Smooth muscle cell (in vitro differentiated cells): ENCODE results near the gene MORF4L1. TPM values are rescaled to one million over a fixed set of nuclear protein-coding genes. Genes with fewer than 3 reads are reported as not detected.

Experiments
- DNase-seq: peaks from one replicate; lab custom pipeline; 2025; ENCODE audit not compliant: unreplicated experiment; lab: John Stamatoyannopoulos, UW
- H2AFZ ChIP-seq: fragments of 200-600 bp; sonication (generic); 2 replicates; pipeline ENCODE4 v1.6.0; 2016; ENCODE audit warnings: antibody characterized with exemption, low read depth, mild to moderate bottlenecking
- H3F3A ChIP-seq: fragments of 200-600 bp; sonication (generic); 2 replicates; pipeline ENCODE4 v1.6.0; 2017; ENCODE audit warnings: antibody characterized with exemption, low read depth
- H3K27ac ChIP-seq: fragments of 200-600 bp; sonication (generic); 2 replicates; pipeline ENCODE4 v1.5.1; 2016; ENCODE audit warnings: low read depth, mild to moderate bottlenecking
- H3K27me3 ChIP-seq: fragments of 200-600 bp; sonication (generic); 2 replicates; pipeline ENCODE4 v1.6.1; 2016; ENCODE audit warnings: low read depth, mild to moderate bottlenecking
- H3K36me3 ChIP-seq: fragments of 200-600 bp; sonication (generic); 2 replicates; pipeline ENCODE4 v1.5.1; 2016; ENCODE audit warnings: low read depth
- H3K4me1 ChIP-seq: fragments of 200-600 bp; sonication (generic); 2 replicates; pipeline ENCODE4 v1.5.1; 2016; ENCODE audit warnings: low read depth
- H3K4me2 ChIP-seq: fragments of 200-600 bp; sonication (generic); 2 replicates; pipeline ENCODE4 v1.6.0; 2016; ENCODE audit warnings: mild to moderate bottlenecking
- H3K4me3 ChIP-seq: fragments of 200-600 bp; sonication (generic); 2 replicates; pipeline ENCODE4 v1.5.1; 2016; ENCODE audit warnings: mild to moderate bottlenecking
- H3K79me2 ChIP-seq: fragments of 200-600 bp; sonication (generic); 2 replicates; pipeline ENCODE4 v1.6.0; 2016; ENCODE audit warnings: low read depth, mild to moderate bottlenecking
- H3K9ac ChIP-seq: fragments of 200-600 bp; sonication (generic); 2 replicates; pipeline ENCODE4 v1.6.0; 2016; ENCODE audit warnings: low read depth
- H3K9me3 ChIP-seq: fragments of 200-600 bp; sonication (generic); replicated peaks from 2 replicates; pipeline ENCODE4 v1.5.1; 2016; ENCODE audit warnings: low read depth
- H4K20me1 ChIP-seq: fragments of 200-600 bp; sonication (generic); 2 replicates; pipeline ENCODE4 v1.6.0; 2016; ENCODE audit warnings: low read depth
- CTCF ChIP-seq: fragments of 200-600 bp; sonication (generic); IDR thresholded peaks from 2 replicates; pipeline ENCODE4 v1.5.1; 2017; ENCODE audit warnings: borderline replicate concordance, mild to moderate bottlenecking, antibody characterized with exemption; ENCODE audit not compliant: insufficient read depth, poor library complexity, severe bottlenecking
- WGBS: methylation state at CpG from one replicate; pipeline ENCODE4 v1.1.7; 2016; ENCODE audit warnings: low lambda C conversion rate; 5-methylcytosine and 5-hydroxymethylcytosine counted together
- polyA plus RNA-seq: library from polyadenylated mRNA; unstranded; fragments of >200 nt; fragmentation: Nextera tagmentation; extraction: Ambion mirVana; gene quantifications from 2 replicates; pipeline ENCODE4 v1.2.1, GENCODE V29; 2016
- total RNA-seq: library from RNA; depleted of rRNA; stranded (reverse); fragments of >200 nt; gene quantifications from 2 replicates; pipeline ENCODE4 v1.2.3, GENCODE V29; 2014

Gene MORF4L1
- total and polyA plus RNA-seq, 2 experiments from 2014 or later: 399 to 457 TPM

DNA sequence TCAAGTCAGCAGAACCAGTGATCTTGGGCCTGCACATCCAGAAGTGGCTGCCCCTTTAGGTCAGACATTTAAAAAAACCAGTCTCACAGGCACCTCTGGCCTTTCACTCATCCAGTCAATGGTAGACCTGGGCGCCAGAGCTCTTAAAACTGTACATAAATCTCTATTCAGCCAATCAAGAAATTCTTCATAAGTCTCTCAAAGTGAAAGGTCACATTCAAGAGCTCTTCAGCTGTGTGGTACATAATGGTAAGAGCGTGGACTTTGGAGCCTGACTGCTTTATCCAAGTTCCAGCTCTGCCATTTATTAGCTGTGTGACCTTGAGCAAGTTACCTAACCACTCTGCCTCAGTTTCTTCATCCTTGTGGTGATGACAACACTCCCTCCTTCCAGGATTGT, 22.3 kb upstream of the MORF4L1 start:
- H3K9ac ChIP-seq: no peak overlapping the region
- no peak for DNase-seq

DNA sequence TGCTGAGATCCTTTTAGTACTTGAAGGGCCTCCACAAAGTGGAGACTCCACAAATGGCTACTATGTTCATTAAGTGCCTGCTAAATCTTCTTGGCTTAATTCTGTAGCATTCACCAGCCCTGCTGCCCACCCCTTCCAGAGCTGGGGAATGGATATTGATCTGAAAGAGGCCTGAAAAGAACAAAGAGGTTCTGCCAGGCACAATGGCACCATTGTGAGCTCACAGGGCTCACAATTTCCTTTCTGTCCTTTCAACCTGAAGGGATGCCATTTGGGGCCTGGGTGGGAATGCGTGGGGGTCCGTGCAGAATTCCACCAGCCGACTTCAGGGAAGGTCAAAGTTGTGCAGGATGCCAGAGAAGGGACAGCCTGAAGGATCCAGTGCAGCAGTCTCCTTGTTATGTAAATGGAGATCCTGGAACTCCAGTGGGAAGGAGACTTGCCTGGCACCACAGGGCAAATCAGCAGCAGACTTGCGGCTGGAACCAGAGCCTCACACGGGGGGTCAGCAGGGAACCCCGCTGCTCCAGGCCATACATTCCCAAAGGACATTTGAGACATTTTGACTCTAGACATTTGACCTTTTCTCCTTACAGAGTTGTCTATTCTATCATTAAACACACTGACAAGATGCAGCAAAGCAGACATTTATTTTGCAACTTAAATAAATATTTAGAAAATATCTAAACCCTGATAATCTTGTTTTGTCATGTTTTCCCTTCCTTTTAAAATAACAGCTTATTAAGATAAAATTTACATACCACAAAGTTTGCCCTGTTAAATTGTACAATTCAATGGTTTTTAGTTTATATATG, 21.5 kb upstream of the MORF4L1 start:
- Histone ChIP-seq H3K4me3 (no peak overlapping the region), H3K4me1 (peaks cover 5% of the 10 kb centered on the region), H3K27ac (no peak overlapping the region), H3F3A (no peaks in the 10 kb centered on the region), H3K9me3 (no peaks in the 10 kb centered on the region), H3K27me3 (no peaks in the 10 kb centered on the region), H3K79me2 (no peaks in the 10 kb centered on the region), H3K36me3 (no peaks in the 10 kb centered on the region), H3K9ac (no peak overlapping the region), H4K20me1 (no peaks in the 10 kb centered on the region), H2AFZ (no peak overlapping the region), H3K4me2 (no peak overlapping the region)
- WGBS: 30% methylated on average over 6 of the region's 6 CpGs
- no peak for DNase-seq
- no peak for TF ChIP-seq CTCF

More for the DNA sequence above, 22.3 kb upstream of the MORF4L1 start:
- WGBS: 93% methylated on average over 2 of the region's 2 CpGs
- Histone ChIP-seq H3K36me3 (no peaks in the 10 kb centered on the region), H3K9me3 (no peaks in the 10 kb centered on the region), H3K27me3 (no peaks in the 10 kb centered on the region), H3K4me2 (no peak overlapping the region), H3K27ac (no peak overlapping the region), H4K20me1 (no peaks in the 10 kb centered on the region), H3F3A (no peaks in the 10 kb centered on the region), H3K79me2 (no peaks in the 10 kb centered on the region), H2AFZ (no peak overlapping the region), H3K4me3 (no peak overlapping the region), H3K4me1 (peaks cover 5% of the 10 kb centered on the region)
- no peak for TF ChIP-seq CTCF

DNA sequence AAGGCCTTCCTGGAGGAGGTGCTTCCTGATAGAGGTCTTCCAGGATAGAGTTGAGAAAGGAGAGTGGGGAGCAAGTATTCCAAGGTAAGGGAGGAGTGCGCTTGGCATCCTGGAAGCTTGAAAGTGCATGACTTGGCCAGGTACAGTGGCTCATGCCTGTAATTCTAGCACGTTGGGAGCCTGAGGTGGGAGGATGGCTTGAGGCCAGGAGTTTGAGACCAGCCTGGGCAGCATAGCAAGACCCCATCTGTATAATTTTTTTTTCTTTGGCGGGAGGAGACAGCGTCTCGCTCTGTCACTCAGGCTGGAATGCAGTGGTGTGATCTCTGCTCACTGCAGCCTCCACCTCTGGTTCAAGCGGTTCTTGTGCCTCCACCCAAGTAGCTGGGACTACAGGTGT, 19.2 kb upstream of the MORF4L1 start:
- H3K4me2 ChIP-seq: no peak overlapping the region
- TF ChIP-seq CTCF: no peak
- no peak overlapping the region for H3K9ac ChIP-seq
- no peaks in the 10 kb centered on the region for H3K9me3 ChIP-seq
- H4K20me1 ChIP-seq: no peaks in the 10 kb centered on the region
- H2AFZ ChIP-seq: no peak overlapping the region
- no peak overlapping the region for H3K27ac ChIP-seq
- DNase-seq: no peak
- 93% methylated on average over 6 of the region's 6 CpGs for WGBS
- peaks cover 5% of the 10 kb centered on the region for H3K4me1 ChIP-seq
- no peaks in the 10 kb centered on the region for H3K27me3 ChIP-seq
- no peaks in the 10 kb centered on the region for H3K79me2 ChIP-seq
- H3K4me3 ChIP-seq: no peak overlapping the region
- no peaks in the 10 kb centered on the region for H3K36me3 ChIP-seq
- H3F3A ChIP-seq: no peaks in the 10 kb centered on the region
